ENCODE data around the gene UAP1L1. TPM values are rescaled to one million over a fixed set of nuclear protein-coding genes. Genes with fewer than 3 reads are reported as not detected.

Gene UAP1L1
- total RNA-seq, 1 donor, result 36.9 TPM

- TF ChIP-seq CTCF (IDR thresholded peaks at IDR 0.05; ENCODE audit: extremely low read depth, low read depth, low read length), result peak; percentile 49
- no peak overlapping the region for H3K4me2 ChIP-seq (ENCODE audit: insufficient read depth, low read length)
- no peaks in the 10 kb centered on the region for H3K9me3 ChIP-seq (ENCODE audit: low read depth, low read length)
- H3K4me3 ChIP-seq (ENCODE audit: insufficient read depth, low read length), result no peak overlapping the region
- no peak overlapping the region for H3K27ac ChIP-seq (ENCODE audit: low read depth, low read length)
- H4K20me1 ChIP-seq (ENCODE audit: insufficient read depth, low read length), result peaks cover 19% of the 10 kb centered on the region
- peak; percentile 97 for DNase-seq (ENCODE audit: insufficient read length, low spot score, missing footprints)
- H3K27me3 ChIP-seq (ENCODE audit: insufficient read depth, low read length), result peaks cover 59% of the 10 kb centered on the region
- H3K4me1 ChIP-seq (ENCODE audit: insufficient read depth, low read length), result peaks cover 13% of the 10 kb centered on the region
- no peaks in the 10 kb centered on the region for H3K36me3 ChIP-seq (ENCODE audit: insufficient read depth, low read length)
- H2AFZ ChIP-seq (ENCODE audit: low read length), result no peak overlapping the region
- H3K79me2 ChIP-seq (ENCODE audit: insufficient read depth, low read length), result peaks cover 5% of the 10 kb centered on the region
Measured at GRCh38 chr9:137049544-137050449, 27.5 kb upstream of the UAP1L1 start.

- Histone ChIP-seq H3K4me1 (ENCODE audit: insufficient read depth, low read length) (peaks cover 6% of the 10 kb centered on the region), H3K79me2 (ENCODE audit: insufficient read depth, low read length) (no peaks in the 10 kb centered on the region), H3K27me3 (ENCODE audit: insufficient read depth, low read length) (peaks cover 63% of the 10 kb centered on the region), H3K9me3 (ENCODE audit: low read depth, low read length) (no peaks in the 10 kb centered on the region), H3K27ac (ENCODE audit: low read depth, low read length) (no peak overlapping the region), H3K36me3 (ENCODE audit: insufficient read depth, low read length) (no peaks in the 10 kb centered on the region), H2AFZ (ENCODE audit: low read length) (no peak overlapping the region), H3K4me3 (ENCODE audit: insufficient read depth, low read length) (no peak overlapping the region), H3K4me2 (ENCODE audit: insufficient read depth, low read length) (no peak overlapping the region), H4K20me1 (ENCODE audit: insufficient read depth, low read length) (peaks cover 14% of the 10 kb centered on the region)
- peak; percentile 95 for DNase-seq (ENCODE audit: insufficient read length, low spot score, missing footprints)
- no peak for TF ChIP-seq CTCF (IDR thresholded peaks at IDR 0.05; ENCODE audit: extremely low read depth, low read depth, low read length)
Measured at GRCh38 chr9:137050570-137050969, 26.7 kb upstream of the UAP1L1 start.

GRCh38 chr9:137051145-137051724 is 26.1 kb upstream of the UAP1L1 start:
- Histone ChIP-seq H3K36me3 (ENCODE audit: insufficient read depth, low read length) (no peaks in the 10 kb centered on the region), H3K4me3 (ENCODE audit: insufficient read depth, low read length) (no peak overlapping the region), H3K79me2 (ENCODE audit: insufficient read depth, low read length) (no peaks in the 10 kb centered on the region), H3K27me3 (ENCODE audit: insufficient read depth, low read length) (peaks cover 63% of the 10 kb centered on the region), H3K4me1 (ENCODE audit: insufficient read depth, low read length) (peaks cover 4% of the 10 kb centered on the region), H3K27ac (ENCODE audit: low read depth, low read length) (no peak overlapping the region), H2AFZ (ENCODE audit: low read length) (no peak overlapping the region), H4K20me1 (ENCODE audit: insufficient read depth, low read length) (peaks cover 14% of the 10 kb centered on the region), H3K9me3 (ENCODE audit: low read depth, low read length) (no peaks in the 10 kb centered on the region), H3K4me2 (ENCODE audit: insufficient read depth, low read length) (no peak overlapping the region)
- TF ChIP-seq CTCF (IDR thresholded peaks at IDR 0.05; ENCODE audit: extremely low read depth, low read depth, low read length), result no peak
- no peak for DNase-seq (ENCODE audit: insufficient read length, low spot score, missing footprints)

GRCh38 chr9:137052293-137052692 is 25.0 kb upstream of the UAP1L1 start:
- H4K20me1 ChIP-seq (ENCODE audit: insufficient read depth, low read length), result peaks cover 7% of the 10 kb centered on the region
- no peak overlapping the region for H3K27ac ChIP-seq (ENCODE audit: low read depth, low read length)
- H3K79me2 ChIP-seq (ENCODE audit: insufficient read depth, low read length), result no peaks in the 10 kb centered on the region
- no peak overlapping the region for H2AFZ ChIP-seq (ENCODE audit: low read length)
- H3K4me2 ChIP-seq (ENCODE audit: insufficient read depth, low read length), result no peak overlapping the region
- peaks cover 62% of the 10 kb centered on the region for H3K27me3 ChIP-seq (ENCODE audit: insufficient read depth, low read length)
- H3K4me1 ChIP-seq (ENCODE audit: insufficient read depth, low read length), result no peaks in the 10 kb centered on the region
- no peak for TF ChIP-seq CTCF (IDR thresholded peaks at IDR 0.05; ENCODE audit: extremely low read depth, low read depth, low read length)
- no peak overlapping the region for H3K4me3 ChIP-seq (ENCODE audit: insufficient read depth, low read length)
- no peaks in the 10 kb centered on the region for H3K9me3 ChIP-seq (ENCODE audit: low read depth, low read length)
- DNase-seq (ENCODE audit: insufficient read length, low spot score, missing footprints), result no peak
- H3K36me3 ChIP-seq (ENCODE audit: insufficient read depth, low read length), result no peaks in the 10 kb centered on the region

All from osteoblast (primary cell).